Fibroblast of skin of right biceps (primary cell): Measurements from ENCODE around the gene ITPR2.
"Not testable (repeated sequence)": the region's sequence is repeated elsewhere in the genome, so short reads cannot be mapped to it uniquely, and the experiment has no call there.

Experiments used
- DNase-seq: peaks from one replicate; pipeline ENCODE4 v3.0.0-alpha.2; 2013

Gene ITPR2

GRCh38 chr12:26848156-26848825, 15.3 kb upstream of the ITPR2 start:
- DNase-seq: no peak

- no peak for DNase-seq
Measured at GRCh38 chr12:26847431-26847830, 14.4 kb upstream of the ITPR2 start.

- no peak for DNase-seq
Measured at GRCh38 chr12:26846416-26846815, 13.4 kb upstream of the ITPR2 start.

- DNase-seq: peak; percentile 70
Measured at GRCh38 chr12:26845984-26846383, 13.0 kb upstream of the ITPR2 start.

GRCh38 chr12:26845057-26845666, 12.2 kb upstream of the ITPR2 start:
- peak; percentile 53 for DNase-seq

- no peak for DNase-seq
Measured at GRCh38 chr12:26843311-26843710, 10.3 kb upstream of the ITPR2 start.

- no peak for DNase-seq
Measured at GRCh38 chr12:26841085-26841484, 8.1 kb upstream of the ITPR2 start.

- DNase-seq: no peak
Measured at GRCh38 chr12:26839512-26839911, 6.5 kb upstream of the ITPR2 start.

GRCh38 chr12:26838888-26839416, 6.0 kb upstream of the ITPR2 start:
- no peak for DNase-seq

GRCh38 chr12:26836201-26836600, 3.2 kb upstream of the ITPR2 start:
- no peak for DNase-seq

- not testable (repeated sequence) for DNase-seq
Measured at GRCh38 chr12:26834503-26835060, 1.6 kb upstream of the ITPR2 start.

- DNase-seq: peak; percentile 11
Measured at GRCh38 chr12:26833743-26834490, 923 bp upstream of the ITPR2 start.

- DNase-seq: peak; percentile 81
Measured at GRCh38 chr12:26831951-26832821, 808 bp downstream of the ITPR2 start.

- DNase-seq: no peak
Measured at GRCh38 chr12:26830783-26831551, 2.0 kb downstream of the ITPR2 start.

GRCh38 chr12:26830363-26830762, 2.6 kb downstream of the ITPR2 start:
- DNase-seq: no peak

GRCh38 chr12:26828280-26829073, 4.5 kb downstream of the ITPR2 start:
- DNase-seq: no peak

GRCh38 chr12:26826437-26826836, 6.6 kb downstream of the ITPR2 start:
- DNase-seq: no peak

- DNase-seq: no peak
Measured at GRCh38 chr12:26825459-26826016, 7.5 kb downstream of the ITPR2 start.

- peak; percentile 58 for DNase-seq
Measured at GRCh38 chr12:26823390-26823789, 9.6 kb downstream of the ITPR2 start.

- peak; percentile 52 for DNase-seq
Measured at GRCh38 chr12:26822026-26822425, 11.0 kb downstream of the ITPR2 start.
